HUES6 (cell line): ENCODE results near the gene MT1A.
"Not testable (repeated sequence)": the region's sequence is repeated elsewhere in the genome, so short reads cannot be mapped to it uniquely, and the experiment has no call there.

Experiments
- H3K27ac ChIP-seq: 2 replicates; pipeline ENCODE4 v1.7.0; 2013; ENCODE audit warnings: low read depth, mild to moderate bottlenecking, low read length, inconsistent platforms
- H3K27me3 ChIP-seq: 2 replicates; pipeline ENCODE4 v1.6.1; 2013; ENCODE audit warnings: low read length; ENCODE audit not compliant: control insufficient read depth, insufficient read depth
- H3K36me3 ChIP-seq: 2 replicates; pipeline ENCODE4 v1.6.1; 2013; ENCODE audit warnings: low read length; ENCODE audit not compliant: control insufficient read depth, insufficient read depth
- H3K4me1 ChIP-seq: 2 replicates; pipeline ENCODE4 v1.6.1; 2013; ENCODE audit warnings: low read length; ENCODE audit not compliant: control insufficient read depth, insufficient read depth
- H3K4me3 ChIP-seq: 2 replicates; pipeline ENCODE4 v1.5.1; 2013; ENCODE audit warnings: low read depth, low read length
- H3K9ac ChIP-seq: one replicate; pipeline ENCODE4 v1.6.1; 2013; ENCODE audit warnings: mild to moderate bottlenecking, low read length
- H3K9me3 ChIP-seq: 2 replicates; pipeline ENCODE4 v1.6.1; 2013; ENCODE audit warnings: low read depth, low read length; ENCODE audit not compliant: control insufficient read depth, insufficient read depth

MT1A gene

DNA sequence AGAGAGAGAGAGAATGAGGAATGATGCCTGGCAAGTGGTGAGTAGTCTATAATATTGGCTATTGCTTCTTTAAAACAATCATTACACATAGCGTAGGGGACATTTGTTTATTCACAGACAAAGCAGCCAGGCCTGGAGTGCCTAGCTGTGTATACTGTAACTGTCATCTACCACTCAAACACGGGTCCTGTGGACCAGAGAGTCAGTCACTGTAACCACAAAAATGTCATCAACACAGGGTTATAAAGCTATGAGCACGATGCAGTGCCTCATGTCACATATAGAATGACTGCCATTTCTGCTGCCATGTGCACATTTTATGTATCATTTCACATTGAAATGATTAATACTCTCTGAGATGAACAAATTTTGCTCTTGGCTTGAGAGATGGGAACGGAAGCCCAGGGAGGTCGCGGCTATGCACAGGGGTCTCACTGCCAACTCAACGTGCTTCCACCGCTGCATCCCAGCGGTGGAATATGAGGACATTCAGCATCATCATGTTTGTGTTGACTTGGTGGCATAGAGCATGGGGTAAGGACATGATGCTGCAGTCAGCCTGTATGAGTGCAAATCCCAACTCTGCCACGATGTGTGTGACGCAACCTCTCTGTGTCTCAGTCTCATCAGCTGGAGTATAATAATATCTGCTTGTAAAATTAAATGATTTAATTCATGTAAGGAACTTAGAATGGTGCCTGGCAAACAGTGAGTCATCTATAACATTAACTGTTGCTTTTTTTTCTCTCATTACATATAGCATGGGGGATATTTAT is 34.5 kb downstream of the MT1A start:
- no peaks in the 10 kb centered on the region for H3K36me3 ChIP-seq
- H3K9me3 ChIP-seq = no peaks in the 10 kb centered on the region
- H3K9ac ChIP-seq = no peak overlapping the region
- H3K27ac ChIP-seq = no peak overlapping the region
- H3K4me3 ChIP-seq = no peak overlapping the region
- H3K4me1 ChIP-seq = peaks cover 54% of the 10 kb centered on the region
- H3K27me3 ChIP-seq = peaks cover 85% of the 10 kb centered on the region

DNA sequence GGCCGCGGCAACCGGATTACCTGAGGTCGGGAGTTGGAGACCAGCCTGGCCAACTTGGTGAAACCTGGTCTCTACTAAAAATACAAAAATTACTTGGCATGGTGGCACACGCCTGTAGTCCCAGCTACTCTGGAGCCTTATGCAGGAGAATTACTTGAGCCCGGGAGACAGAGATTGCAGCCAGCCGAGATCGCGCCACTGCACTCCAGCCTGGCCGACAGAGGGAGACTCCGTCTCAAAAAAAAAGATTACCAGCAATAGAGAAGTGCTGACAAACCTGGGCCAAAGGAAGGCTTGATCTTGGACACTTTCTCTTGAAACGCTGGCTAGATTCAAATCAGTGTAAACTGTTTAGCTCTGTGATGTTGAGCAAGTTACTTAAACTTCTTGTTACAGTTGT is 35.5 kb downstream of the MT1A start:
- Histone ChIP-seq H3K4me1 (peaks cover 45% of the 10 kb centered on the region), H3K36me3 (no peaks in the 10 kb centered on the region), H3K27me3 (peaks cover 75% of the 10 kb centered on the region), H3K27ac (peak overlapping the region; percentile 68; the same call in 1 of the 2 replicates), H3K9me3 (no peaks in the 10 kb centered on the region), H3K4me3 (no peak overlapping the region), H3K9ac (peak overlapping the region; percentile 82)

DNA sequence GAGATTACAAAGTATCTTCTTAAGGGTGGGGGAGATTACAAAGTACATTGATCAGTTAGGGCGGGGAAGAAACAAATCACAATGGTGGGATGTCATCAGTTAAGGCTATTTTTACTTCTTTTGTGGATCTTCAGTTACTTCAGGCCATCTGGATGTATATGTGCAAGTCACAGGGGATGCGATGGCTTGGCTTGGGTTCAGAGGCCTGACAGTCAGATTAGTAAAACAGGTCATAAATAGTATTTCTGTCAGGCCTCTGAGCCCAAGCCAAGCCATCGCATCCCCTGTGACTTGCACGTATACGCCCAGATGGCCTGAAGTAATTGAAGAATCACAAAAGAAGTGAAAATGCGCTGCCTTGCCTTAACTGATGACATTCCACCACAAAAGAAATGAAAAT is 36.1 kb downstream of the MT1A start:
- not testable (repeated sequence) for H3K4me3 ChIP-seq, H3K36me3 ChIP-seq, H3K9me3 ChIP-seq
- H3K4me1 ChIP-seq = peaks cover 41% of the 10 kb centered on the region
- H3K27me3 ChIP-seq = peaks cover 68% of the 10 kb centered on the region
- peak overlapping the region; percentile 89 for H3K9ac ChIP-seq
- H3K27ac ChIP-seq = peak overlapping the region; percentile 68; the same call in 1 of the 2 replicates

DNA sequence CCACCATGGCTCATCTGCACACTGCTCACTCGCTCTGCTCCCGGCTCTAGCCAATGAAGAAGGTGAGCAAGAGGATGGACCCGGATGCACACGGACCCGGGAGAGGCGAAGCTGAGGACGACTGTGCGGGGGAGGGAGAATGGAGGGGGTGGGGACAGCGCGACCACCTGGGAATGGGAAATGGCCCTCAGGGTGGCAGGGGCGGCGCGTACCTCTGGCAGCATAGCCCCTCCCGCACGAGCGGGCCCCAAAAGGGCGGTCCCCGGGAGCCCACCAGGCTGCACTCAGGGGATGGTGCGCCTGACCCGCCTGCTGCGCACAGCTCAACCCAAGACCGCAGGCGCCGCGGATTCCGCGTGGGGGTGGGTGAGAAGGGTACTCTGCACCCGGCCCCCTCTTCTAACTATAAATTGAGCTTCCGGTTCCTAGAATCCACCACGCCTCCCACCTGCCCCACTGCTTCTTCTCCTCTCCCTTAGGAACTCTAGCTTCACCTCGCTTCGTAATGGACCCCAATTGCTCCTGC is 37.3 kb downstream of the MT1A start:
- peak overlapping the region; percentile 73 for H3K4me3 ChIP-seq
- H3K4me1 ChIP-seq = peaks cover 30% of the 10 kb centered on the region
- no peaks in the 10 kb centered on the region for H3K9me3 ChIP-seq
- H3K36me3 ChIP-seq = no peaks in the 10 kb centered on the region
- H3K27ac ChIP-seq = peak overlapping the region; percentile 59; the same call in 1 of the 2 replicates
- H3K27me3 ChIP-seq = peaks cover 57% of the 10 kb centered on the region
- H3K9ac ChIP-seq = peak overlapping the region; percentile 89

DNA sequence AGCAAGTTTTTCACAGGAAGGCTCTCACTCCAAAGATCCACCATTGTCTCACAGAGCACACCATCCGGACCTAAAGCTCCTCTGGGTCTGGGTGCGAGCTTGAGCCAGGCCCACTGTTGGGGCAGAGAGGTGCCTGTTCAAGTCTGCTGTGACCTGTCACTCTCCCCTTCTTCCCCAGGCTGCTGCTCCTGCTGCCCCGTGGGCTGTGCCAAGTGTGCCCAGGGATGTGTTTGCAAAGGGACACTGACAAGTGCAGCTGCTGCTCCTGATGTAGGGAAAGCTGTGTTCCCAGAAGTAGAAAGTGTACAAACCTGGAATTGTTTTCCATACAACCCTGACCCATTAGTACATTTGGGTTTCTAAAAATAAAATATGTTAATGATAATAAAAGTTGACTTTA is 39.0 kb downstream of the MT1A start:
- Histone ChIP-seq H3K27ac (no peak overlapping the region), H3K4me1 (peaks cover 38% of the 10 kb centered on the region), H3K9me3 (no peaks in the 10 kb centered on the region), H3K36me3 (no peaks in the 10 kb centered on the region), H3K9ac (no peak overlapping the region), H3K27me3 (peaks cover 54% of the 10 kb centered on the region), H3K4me3 (no peak overlapping the region)

DNA sequence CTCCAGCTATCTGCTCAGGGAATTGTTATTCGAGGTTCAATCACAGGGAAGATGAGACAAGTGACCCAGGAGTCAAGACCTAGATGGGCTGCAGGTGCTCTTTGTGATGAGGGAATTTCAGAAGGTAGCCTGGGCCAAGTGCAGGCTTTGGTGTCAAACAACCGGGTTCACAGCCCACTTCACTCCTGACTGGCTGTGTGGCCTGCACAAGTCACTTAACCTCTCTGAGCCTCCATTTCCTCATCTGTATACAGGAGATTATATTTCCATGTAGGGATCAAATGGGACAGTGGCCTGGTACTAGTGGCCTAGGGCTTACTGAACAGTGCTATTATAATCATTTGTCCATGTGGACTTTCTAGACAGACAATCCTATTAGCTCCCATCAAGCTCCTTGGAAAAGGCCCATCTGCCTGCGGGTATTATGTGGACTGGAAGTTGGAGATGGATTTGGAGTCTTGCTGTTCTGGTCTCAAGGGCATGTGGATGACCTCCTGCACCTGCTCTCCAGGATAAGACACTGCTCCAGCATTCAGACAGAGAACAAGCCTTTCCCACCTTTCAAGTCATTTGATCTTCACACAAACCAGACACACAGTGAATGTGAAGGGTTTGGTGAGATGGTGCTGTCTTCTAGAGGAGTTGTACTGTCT is 40.7 kb downstream of the MT1A start:
- Histone ChIP-seq H3K36me3 (peaks cover 8% of the 10 kb centered on the region; the same call in 1 of the 2 replicates), H3K27ac (no peak overlapping the region), H3K9ac (no peak overlapping the region), H3K9me3 (no peaks in the 10 kb centered on the region), H3K27me3 (peaks cover 45% of the 10 kb centered on the region), H3K4me3 (no peak overlapping the region), H3K4me1 (peaks cover 45% of the 10 kb centered on the region)

DNA sequence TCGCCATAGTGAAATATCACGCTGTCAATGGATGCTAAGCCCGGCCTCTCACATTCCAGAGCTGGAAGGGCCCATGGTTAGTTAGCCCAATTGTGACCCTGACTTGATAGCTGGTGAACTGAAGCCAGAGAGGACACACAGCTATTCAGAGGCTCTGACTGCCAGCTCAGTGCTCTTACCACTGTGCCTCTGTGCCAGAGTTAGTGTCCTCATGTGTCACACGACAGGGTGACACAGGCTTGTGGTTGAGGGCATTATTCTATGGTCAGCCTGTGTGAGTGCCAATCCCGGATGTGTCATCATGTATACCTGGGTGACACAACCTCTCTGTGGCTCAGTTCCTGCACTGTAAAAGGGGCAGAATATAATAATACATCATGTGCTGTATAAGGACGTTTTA is 41.4 kb downstream of the MT1A start:
- H3K9me3 ChIP-seq = no peaks in the 10 kb centered on the region
- H3K27ac ChIP-seq = no peak overlapping the region
- H3K9ac ChIP-seq = no peak overlapping the region

DNA sequence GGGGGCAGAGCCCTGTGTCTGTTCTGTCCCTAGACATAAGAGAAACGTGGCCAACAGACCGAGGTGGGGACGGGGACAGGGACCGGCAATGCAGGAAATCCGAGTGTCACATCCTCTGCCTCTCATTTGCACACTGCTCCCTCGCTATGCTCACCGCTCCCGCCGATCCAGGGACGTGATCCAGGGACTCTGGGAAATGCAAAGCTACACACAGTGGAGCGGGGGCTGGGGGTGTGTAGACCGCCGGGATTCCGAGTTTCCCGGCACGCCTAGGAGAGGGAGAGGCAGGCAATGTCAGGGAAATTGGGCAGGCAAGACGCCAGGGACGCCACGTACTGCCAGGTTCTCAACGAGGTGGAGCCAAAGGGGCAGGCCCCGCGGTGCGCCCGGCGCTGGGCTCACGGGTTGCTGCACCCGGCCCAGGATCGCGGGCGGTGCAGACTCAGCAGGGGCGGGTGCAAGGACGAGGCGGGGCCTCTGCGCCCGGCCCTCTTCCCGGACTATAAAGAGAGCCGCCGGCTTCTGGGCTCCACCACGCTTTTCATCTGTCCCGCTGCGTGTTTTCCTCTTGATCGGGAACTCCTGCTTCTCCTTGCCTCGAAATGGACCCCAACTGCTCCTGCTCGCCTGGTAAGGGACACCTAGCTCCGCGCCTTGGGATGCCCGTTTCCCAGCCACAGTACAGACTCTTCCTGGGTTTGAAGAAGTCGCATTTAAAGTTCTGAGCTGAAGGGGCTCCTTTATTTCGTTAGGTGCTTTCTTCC is 43.7 kb downstream of the MT1A start, which contains the start of gene MT1X:
Gene MT1X, plus strand, starts transcription at position 532 of the 764 bp plus-strand sequence. Its CDS starts 71 bp downstream, at position 603.
- Histone ChIP-seq H3K4me3 (peak within 1 kb of the TSS; percentile 74), H3K4me1 (peaks cover 24% of the 10 kb centered on the region), H3K9ac (peak within 1 kb of the TSS; percentile 95), H3K27ac (peak within 1 kb of the TSS; percentile 32; the same call in 1 of the 2 replicates), H3K27me3 (peaks cover 27% of the 10 kb centered on the region), H3K9me3 (no peaks in the 10 kb centered on the region), H3K36me3 (peaks cover 16% of the 10 kb centered on the region; the same call in 1 of the 2 replicates)

More for the DNA sequence above, 41.4 kb downstream of the MT1A start:
- no peak overlapping the region for H3K4me3 ChIP-seq
- H3K4me1 ChIP-seq = peaks cover 40% of the 10 kb centered on the region
- peaks cover 8% of the 10 kb centered on the region; the same call in 1 of the 2 replicates for H3K36me3 ChIP-seq
- H3K27me3 ChIP-seq = peaks cover 45% of the 10 kb centered on the region

DNA sequence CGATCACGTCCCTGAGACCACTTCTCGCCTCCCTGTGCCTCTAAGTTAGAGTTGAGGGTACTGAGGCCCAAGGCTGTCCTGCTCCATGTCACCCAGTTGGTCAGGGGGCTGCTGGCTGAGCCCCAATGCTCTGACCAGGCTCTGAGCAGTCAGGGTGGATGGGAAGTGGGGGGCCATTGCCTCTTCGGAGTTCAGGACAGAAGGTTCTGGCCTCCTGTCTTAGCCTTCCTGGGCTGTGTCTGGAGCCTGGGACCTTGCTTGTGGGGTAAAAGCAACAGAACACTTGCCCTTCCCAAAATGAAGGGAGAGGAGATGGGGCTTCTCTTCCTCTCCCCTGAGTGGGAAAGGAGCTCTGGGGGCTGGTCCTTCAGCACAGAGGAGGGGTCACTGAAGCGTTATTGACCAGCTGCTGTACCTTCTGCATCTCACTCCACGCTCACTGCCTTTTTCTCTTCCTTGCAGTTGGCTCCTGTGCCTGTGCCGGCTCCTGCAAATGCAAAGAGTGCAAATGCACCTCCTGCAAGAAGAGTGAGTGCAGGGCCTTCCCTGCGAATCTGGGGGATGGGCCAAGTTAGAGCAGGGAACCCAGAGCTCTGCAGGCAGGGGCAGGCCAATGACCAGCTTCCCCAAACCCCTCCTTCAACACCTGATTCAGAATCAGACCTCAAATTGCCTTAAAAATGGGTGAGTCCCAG is 44.4 kb downstream of the MT1A start:
- Histone ChIP-seq H3K4me1 (peaks cover 19% of the 10 kb centered on the region), H3K27ac (peak overlapping the region; percentile 32; the same call in 1 of the 2 replicates), H3K4me3 (peak overlapping the region; percentile 74), H3K9ac (peak overlapping the region; percentile 95), H3K9me3 (no peaks in the 10 kb centered on the region), H3K27me3 (peaks cover 20% of the 10 kb centered on the region; the same call in 1 of the 2 replicates), H3K36me3 (peaks cover 16% of the 10 kb centered on the region; the same call in 1 of the 2 replicates)
